ENCODE results near the gene PER1.

DNA sequence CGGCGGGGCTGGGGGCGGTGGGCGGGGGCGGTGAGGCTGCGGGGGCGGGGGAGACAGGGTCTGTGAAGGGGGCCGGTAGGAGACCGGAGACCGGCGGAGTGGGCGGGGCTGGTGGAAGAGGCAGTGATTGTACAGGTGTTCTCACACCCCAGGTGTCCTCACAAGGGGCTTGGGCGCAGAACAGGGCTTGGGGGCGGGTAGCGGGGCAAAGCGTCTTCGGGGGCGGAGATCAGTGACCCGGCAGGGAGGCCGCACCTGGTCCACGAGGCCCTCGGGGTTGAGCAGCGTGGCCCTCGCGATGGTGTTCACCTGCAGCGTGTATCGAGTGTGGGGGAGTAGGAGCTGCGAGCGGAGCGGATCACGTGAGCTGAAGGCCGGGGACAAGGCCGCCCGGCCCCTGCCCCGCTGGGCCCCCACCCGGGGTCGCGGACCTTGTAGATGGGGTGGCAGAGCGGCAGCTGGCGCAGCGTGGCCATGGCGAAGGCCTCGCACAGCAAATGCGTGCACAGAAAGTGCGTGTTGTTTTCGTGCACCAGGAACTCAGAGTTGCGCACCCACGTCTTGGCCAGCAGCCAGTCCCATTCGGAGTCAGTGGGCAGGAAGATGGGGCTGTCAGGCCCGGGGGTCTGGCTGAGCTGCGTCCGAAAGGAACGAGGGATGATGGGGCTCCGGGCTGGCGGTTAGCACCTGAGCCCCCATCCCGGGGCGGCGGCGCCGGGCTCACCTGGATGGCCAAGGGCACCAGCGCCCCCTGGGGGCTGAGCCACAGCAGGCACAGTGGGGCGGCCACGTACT lies 42.3 kb downstream of the PER1 start:
- TF ChIP-seq POLR2AphosphoS5 (IDR thresholded peaks at IDR 0.05): no peak
- peak; percentile 77 to 93 (median 87) for TF ChIP-seq CTCF (IDR thresholded peaks at IDR 0.05)
- TF ChIP-seq EP300 (IDR thresholded peaks at IDR 0.05; ENCODE audit: low read depth): no peak
- TF ChIP-seq POLR2A (IDR thresholded peaks at IDR 0.05): no peak

Data from transverse colon (tissue), 4 donors.